Measurements from ENCODE around the gene C2orf76.
"Not testable (repeated sequence)": the region's sequence is repeated elsewhere in the genome, so short reads cannot be mapped to it uniquely, and the experiment has no call there.

The C2orf76 gene

GRCh38 chr2:119377294-119377992, 10.8 kb upstream of the C2orf76 start:
- no peak for DNase-seq (ENCODE audit: low read depth in 2 of 2)

GRCh38 chr2:119376810-119377209, 10.2 kb upstream of the C2orf76 start:
- no peak for DNase-seq (ENCODE audit: low read depth in 2 of 2)

- not testable (repeated sequence) for DNase-seq (ENCODE audit: low read depth in 2 of 2)
Measured at GRCh38 chr2:119376406-119376805, 9.8 kb upstream of the C2orf76 start.

GRCh38 chr2:119373907-119374745, 7.5 kb upstream of the C2orf76 start:
- not testable (repeated sequence) for DNase-seq (ENCODE audit: low read depth in 2 of 2)

- no peak for DNase-seq (ENCODE audit: low read depth in 2 of 2)
Measured at GRCh38 chr2:119372778-119373568, 6.3 kb upstream of the C2orf76 start.

- no peak for DNase-seq (ENCODE audit: low read depth in 2 of 2)
Measured at GRCh38 chr2:119371111-119371510, 4.5 kb upstream of the C2orf76 start.

GRCh38 chr2:119369845-119370244, 3.2 kb upstream of the C2orf76 start:
- DNase-seq (ENCODE audit: low read depth in 2 of 2), result no peak

- DNase-seq (ENCODE audit: low read depth in 2 of 2), result peak in 1 of 2 donors; percentile 23
Measured at GRCh38 chr2:119367472-119368099, 952 bp upstream of the C2orf76 start.

- no peak for DNase-seq (ENCODE audit: low read depth in 2 of 2)
Measured at GRCh38 chr2:119366161-119366648, 429 bp downstream of the C2orf76 start.

GRCh38 chr2:119365436-119365835, 1.2 kb downstream of the C2orf76 start:
- DNase-seq (ENCODE audit: low read depth in 2 of 2), result no peak

- no peak for DNase-seq (ENCODE audit: low read depth in 2 of 2)
Measured at GRCh38 chr2:119364798-119365197, 1.8 kb downstream of the C2orf76 start.

GRCh38 chr2:119360423-119360966, 6.1 kb downstream of the C2orf76 start:
- no peak for DNase-seq (ENCODE audit: low read depth in 2 of 2)

GRCh38 chr2:119359774-119360173, 6.9 kb downstream of the C2orf76 start:
- no peak for DNase-seq (ENCODE audit: low read depth in 2 of 2)

GRCh38 chr2:119354860-119355259, 11.8 kb downstream of the C2orf76 start:
- DNase-seq (ENCODE audit: low read depth in 2 of 2), result no peak

- DNase-seq (ENCODE audit: low read depth in 2 of 2), result no peak
Measured at GRCh38 chr2:119352357-119352756, 14.3 kb downstream of the C2orf76 start.

GRCh38 chr2:119350311-119350998, 16.2 kb downstream of the C2orf76 start:
- DNase-seq (ENCODE audit: low read depth in 2 of 2), result no peak

- no peak for DNase-seq (ENCODE audit: low read depth in 2 of 2)
Measured at GRCh38 chr2:119349289-119349688, 17.3 kb downstream of the C2orf76 start.

GRCh38 chr2:119341684-119342083, 24.9 kb downstream of the C2orf76 start:
- DNase-seq (ENCODE audit: low read depth in 2 of 2), result no peak

GRCh38 chr2:119339562-119339923, 27.1 kb downstream of the C2orf76 start:
- no peak for DNase-seq (ENCODE audit: low read depth in 2 of 2)

GRCh38 chr2:119338826-119339561, 27.6 kb downstream of the C2orf76 start:
- DNase-seq (ENCODE audit: low read depth in 2 of 2), result no peak

All from stimulated activated CD4-positive, alpha-beta T cell treated with anti-CD3 and anti-CD28 coated beads, Interleukin-1b, Interleukin-23, amount 100 ng/mL, for 1 hour (primary cell).